DMS79 treated with DMSO at 0.1 percent for 48 hours (cell line): ENCODE results near the gene RGSL1.

Experiments used
- DNase-seq: peaks from one replicate; lab custom pipeline; 2025; lab: John Stamatoyannopoulos, UW

The RGSL1 gene

DNA sequence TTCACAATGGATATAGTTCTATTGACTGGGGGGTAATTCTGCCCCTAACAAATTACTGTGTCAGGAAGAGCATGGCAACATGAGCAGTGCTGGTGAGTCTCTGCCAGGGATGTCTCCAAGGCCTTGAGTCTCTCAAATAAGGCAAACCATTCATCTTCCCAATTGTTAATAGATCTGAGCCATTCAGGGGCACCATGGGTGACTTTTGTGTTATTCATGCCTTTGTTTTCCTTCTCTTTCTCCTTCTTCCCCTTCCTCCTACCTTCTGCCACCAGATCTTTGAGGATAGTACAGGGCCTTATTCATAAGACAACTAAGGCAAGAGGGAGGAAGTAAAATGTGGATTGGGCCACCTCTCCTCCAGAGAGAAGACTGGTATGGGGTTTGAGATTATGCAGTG, at the start of gene RGSL1:
Gene RGSL1 (plus strand): TSS at position 60 of the 400 bp plus-strand sequence. CDS start 20 bp downstream, at position 80.
- no peak for DNase-seq

DNA sequence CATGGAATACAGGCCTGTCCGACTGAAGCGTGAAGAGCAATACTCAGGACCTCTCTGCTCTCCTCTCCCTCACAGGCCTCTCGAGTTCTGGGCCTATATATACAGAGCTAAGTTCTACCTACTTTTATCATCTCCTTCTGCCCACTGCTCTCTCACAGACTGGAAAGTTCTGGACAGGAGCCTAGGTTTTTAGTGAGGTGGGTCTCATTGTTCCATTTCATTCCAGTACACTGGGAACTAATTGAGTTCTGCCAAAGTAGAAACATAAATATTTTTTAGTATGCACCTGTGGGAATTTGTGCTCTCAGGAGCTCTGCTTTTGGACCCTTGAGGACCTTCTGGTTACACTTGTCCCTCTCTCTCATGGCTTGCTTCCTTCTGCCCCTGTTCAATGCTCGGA, 49.4 kb upstream of the RGSL1 start, which contains the start of gene TEDDM1:
Gene TEDDM1 (minus strand): TSS at position 101 of the 400 bp plus-strand sequence. CDS start 182 bp downstream, outside the sequence.
- DNase-seq: no peak

- DNase-seq: no peak
These were observed 45.2 kb upstream of the RGSL1 start for GRCh38 chr1:182404781-182405180.

- DNase-seq: no peak
These were observed 44.4 kb upstream of the RGSL1 start for GRCh38 chr1:182405578-182405977.

GRCh38 chr1:182406012-182406411, 43.9 kb upstream of the RGSL1 start:
- DNase-seq: no peak

DNA sequence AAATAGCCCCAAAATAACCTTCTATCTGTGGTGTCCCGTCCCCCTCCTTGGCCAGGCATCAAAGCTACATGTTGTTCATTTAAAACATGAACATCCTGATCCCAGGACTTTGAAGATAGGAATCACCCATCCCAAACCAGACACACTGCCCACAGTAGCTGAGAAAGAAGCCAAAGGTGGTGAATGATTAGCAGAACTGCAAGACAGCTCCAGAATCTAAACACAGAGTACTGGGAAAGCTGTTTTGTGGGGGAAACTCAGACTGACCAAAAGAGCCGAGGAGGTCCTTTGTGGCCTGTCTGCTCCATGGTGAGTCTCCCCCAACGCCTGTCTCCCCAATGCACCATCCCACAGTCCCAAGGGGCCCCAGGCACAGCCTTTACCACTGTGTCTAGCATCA, 42.2 kb upstream of the RGSL1 start:
- DNase-seq: no peak

DNA sequence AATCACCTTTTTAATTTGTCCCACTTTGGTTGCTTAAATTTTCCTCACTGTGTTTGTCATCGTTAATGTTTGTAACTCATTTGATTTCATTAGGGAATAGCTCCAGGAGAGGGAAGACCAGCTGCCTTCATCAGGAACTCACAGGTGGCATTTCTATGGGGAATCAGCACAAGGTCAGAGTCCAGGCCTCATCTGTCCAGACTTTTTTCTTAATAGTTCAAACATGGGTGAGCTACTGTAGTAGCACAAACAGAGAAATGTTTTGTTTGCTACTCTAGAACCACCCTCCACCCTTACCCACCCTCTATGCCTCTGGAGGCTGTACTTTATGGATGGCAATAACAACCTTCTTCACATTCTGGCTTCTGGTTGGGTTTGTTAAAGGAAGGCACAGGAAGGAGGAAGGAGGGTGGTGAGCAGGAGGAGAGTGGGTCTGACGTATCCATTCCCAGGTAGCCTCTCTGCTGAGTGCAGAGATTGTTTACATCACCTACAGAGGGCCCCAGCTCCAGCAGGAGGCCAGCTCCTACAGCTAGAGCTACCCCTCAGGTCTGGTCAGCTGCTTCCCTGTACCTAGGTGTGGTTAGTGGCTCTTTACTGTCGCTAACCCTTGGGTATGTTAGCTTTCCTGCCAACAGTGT, 41.4 kb upstream of the RGSL1 start:
- no peak for DNase-seq

DNA sequence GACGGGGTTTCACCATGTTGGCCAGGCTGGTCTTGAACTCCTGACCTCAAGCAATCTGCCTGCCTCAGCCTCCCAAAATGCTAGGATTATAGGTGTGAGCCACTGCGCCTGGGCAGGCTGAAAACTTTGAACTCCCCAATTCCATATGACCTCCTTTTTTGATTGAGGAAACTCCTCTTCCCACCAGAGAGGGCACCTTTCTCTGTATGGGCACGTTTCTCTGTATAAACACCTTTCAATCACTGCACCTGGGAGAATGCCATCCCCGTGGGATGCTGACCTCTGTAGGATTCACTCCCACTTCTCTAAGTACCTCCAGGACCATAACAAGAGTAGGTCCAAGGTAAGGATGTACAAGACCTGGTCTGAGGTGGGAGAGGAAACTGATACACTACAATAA, 39.8 kb upstream of the RGSL1 start:
- DNase-seq: no peak

DNA sequence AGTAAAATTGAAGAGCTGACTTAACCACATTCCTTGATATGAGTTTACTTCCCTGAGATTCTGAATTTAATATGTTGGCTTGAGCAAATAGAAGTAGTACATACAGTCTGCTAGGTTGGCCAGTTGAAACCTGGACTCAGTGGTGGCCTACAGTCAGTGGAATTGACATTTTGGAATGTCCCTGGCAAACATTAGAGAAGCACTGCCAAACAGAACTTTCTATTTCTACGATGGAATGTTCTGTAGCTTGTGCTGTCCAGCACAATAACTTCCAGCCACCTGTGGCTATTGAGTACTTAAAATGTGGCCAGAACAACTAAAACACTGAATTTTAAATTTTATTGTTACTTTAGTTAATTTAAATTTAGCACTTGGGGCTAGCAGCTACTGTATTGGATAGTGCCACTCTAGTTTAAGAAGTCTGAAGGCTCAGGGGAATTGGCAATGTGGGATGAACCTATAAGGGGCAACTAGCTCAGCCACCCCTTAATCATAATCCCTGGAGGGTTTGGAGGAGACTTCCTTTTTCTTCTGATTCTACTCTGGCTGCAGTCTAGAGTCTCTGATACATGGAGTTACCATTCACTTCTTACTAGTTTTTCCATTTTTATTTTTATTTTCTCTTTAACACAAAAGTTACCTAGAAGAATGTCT, 39.2 kb upstream of the RGSL1 start:
- no peak for DNase-seq

DNA sequence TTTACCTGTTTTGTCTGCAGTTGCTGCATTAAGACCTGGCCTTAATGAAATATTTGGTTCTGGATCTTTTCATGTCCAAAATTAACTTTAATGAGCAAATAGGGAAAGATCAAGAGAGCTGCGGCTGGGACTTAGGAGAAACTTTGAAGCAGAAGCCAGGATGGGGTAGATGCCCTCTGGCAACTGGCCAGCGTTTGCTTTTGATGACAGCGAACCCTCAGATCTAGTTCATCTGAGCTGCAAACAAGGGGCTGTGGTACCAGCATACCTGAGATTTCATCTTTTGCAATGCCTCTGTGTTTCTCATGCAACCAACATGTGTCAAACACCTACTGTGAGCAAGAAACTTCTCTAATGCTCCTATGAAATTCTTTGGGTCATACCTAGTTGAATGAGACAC, 36.5 kb upstream of the RGSL1 start:
- DNase-seq: no peak

- DNase-seq: no peak
These were observed 36.0 kb upstream of the RGSL1 start for GRCh38 chr1:182413969-182414368.

DNA sequence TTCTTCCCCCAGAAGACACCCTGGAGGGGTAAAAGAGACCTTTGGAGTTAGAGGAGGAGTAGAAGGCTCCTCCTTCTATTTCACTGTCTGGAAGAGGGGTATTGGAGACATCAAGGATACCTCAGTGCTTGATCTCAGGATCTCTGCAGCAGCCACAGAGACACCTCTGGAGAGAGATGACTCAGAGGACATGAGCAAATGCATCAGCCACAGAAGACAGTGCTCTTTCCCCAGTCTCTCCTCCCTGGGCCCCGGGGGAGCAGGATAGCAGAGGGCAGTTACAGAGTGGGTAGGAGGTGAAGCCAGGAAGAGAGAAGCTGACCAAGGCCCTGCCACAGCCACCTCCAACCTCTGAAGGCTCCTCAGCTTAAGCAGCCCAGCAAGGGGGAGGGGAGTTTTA, 34.2 kb upstream of the RGSL1 start:
- no peak for DNase-seq

GRCh38 chr1:182426442-182427430, 23.2 kb upstream of the RGSL1 start:
- no peak for DNase-seq

DNA sequence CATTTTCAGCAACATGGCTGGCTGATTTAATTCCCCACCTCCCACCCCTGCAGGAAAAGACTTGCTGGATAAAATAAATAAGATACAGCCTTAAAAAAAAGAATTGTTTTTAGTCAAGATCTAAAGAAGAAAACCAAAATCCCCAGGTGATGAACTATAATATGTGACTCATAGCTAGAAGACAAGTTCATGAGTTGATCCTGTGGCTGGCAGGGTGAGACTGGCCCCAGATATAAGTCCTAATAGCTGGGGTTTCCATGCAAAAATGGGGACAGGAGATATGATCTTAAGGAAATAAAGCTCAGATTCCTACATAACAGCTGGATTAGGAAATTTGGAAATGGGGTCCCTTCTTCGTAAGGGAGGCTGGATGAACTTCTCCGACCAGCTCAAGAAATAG, 21.9 kb upstream of the RGSL1 start:
- DNase-seq: peak; percentile 66

DNA sequence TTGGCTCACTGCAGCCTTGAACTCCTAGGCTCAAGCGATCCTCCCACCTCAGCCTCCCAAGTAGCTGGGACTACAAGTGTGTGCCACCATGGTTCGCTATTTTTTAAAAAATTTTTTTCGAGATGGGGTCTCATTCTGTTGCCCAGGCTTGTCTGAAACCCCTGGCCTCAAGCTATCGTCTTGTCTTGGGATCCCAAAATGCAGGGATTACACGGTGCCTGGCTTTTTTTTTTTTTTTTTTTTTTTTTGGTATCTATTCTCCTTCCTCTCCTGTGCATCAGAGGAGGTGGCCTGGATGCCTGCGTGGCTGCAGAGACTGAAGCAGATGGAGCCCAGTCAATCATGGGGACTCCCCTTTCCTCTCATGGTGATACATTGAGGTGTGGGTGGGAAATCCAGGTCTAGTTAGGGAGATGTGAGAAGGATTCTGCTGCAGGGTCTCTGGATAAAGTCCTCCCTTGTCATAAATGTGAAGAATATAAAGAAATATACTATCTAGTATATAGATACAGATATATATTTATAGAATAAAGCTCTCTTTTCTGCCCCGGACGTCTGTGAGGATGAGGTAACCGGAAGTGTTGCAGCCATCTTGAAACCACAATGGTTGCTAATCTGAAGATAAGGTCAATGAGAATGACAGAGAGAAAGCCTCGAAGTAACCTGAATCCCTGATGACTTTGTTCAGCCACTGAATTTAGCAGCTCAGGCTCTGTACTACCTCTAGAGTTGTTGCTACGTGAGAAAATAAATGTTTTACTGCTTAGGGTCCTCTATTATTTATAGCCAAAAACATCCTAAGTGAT, 19.5 kb upstream of the RGSL1 start:
- no peak for DNase-seq

DNA sequence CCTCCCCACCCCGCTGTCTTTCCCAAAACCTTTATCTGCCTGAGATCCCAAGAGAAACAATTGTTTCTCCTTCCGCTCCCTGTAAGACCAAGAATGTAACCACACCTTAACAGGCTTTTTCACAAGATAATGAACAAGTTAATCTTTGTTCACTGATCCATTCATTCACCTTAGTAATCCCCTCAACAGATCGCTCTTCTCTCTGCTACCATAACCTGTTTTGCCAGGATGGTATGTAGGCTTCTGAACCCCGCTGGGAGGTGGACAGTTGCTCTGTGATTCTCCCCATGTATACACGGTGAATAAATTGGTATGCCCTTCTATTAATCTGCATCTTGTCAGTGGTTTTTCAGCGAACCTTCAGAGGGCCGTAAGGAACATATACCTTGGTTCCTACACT, 18.7 kb upstream of the RGSL1 start:
- no peak for DNase-seq

DNA sequence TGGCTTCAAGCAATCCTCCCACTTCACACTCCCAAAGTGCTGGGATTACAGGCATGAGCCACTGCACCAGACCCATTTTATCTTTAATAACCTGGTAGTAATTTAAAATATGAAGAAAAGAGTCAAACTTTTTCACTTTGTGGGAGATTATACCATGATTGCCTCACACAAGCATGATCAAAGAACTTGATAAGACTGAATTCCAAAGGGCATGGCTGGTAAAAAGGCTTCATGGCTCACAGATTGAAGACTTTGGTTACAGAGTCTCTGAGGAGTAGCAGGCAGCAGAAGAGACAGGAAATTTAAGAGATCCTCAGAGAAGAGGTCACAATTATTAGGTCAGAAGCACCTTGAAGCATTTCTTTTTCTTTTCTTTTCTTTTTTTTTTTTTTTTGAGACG, 16.4 kb upstream of the RGSL1 start:
- no peak for DNase-seq

DNA sequence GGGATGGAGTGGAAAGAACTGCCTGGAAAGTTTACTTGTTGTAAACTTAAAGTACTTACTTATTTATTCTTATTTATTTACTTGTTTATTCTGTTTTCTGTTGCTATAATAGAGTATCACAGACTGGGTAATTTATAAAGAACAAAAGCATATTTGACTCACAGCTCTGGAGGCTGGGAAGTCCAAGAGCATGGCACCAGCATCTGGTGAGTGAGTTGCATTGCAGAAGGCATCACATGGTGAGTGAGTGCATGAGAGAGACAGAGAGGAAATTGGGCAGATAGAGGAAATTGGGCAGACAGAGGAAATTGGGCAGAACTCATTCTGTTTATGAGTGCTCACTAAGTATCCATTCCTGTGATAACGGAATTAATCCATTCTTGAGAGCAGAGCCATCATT, 11.6 kb upstream of the RGSL1 start:
- no peak for DNase-seq

DNA sequence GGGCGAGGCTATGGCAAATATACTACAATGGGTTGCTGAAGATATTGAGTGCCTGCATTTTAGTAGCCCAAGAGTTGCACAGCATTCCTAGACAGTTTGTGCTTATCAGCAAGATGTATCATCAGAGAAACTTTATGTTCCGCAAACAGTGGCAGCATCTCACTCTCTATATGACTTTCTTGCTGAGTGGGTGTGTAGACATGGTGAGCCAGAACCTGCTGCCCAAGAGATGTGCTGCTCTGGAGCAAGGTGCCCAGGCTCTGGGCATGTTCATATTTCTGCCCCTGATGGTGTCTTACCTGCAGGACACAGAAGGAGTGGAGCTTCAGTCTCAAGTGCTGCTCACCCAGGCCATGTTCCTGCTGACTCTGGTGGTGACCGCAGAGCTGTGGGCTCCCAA, 8.2 kb upstream of the RGSL1 start:
- DNase-seq: no peak

- no peak for DNase-seq
These were observed 7.6 kb upstream of the RGSL1 start for GRCh38 chr1:182442333-182442732.

DNA sequence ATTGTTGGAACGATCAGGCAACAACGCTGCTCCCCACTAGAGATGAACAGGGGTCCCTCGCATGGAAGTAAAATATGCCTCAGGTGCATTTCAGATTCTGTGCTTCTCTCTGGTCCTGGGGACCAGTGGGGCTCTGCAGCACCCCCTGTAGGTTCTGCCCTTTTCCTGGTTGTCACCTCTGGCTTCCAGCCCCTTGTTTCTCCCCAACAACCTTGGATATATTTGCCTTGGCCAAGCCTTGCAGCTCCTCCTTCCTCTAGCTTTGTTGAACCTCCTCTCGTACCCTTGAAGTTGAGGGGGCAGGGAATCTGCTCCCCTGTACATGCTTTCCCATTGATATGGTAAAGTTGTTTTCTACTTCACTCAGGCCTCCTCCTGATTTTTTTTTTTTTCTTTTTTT, 5.4 kb upstream of the RGSL1 start:
- DNase-seq: no peak
